Liver (tissue), 3 donors: ENCODE measurements around the gene GARIN1A.

Source experiments
- HNF4A ChIP-seq, 2 donors: conservative IDR thresholded peaks; 2 replicates each; pipeline ENCODE4 v1.6.1; 2016; ENCODE audit warnings: antibody characterized with exemption in 2 of 2, mild to moderate bottlenecking in 2 of 2
- JUND ChIP-seq, 2 donors: IDR thresholded peaks; 2 replicates each; pipeline ENCODE4 v1.6.1; 2016; ENCODE audit warnings: antibody characterized with exemption in 2 of 2
- RAD21 ChIP-seq, 2 donors: IDR thresholded peaks; 2 replicates each; pipeline ENCODE4 v1.6.1; 2016; ENCODE audit warnings: antibody characterized with exemption in 2 of 2, mild to moderate bottlenecking in 2 of 2
- RXRA ChIP-seq, 2 donors: IDR thresholded peaks; 2 replicates each; pipeline ENCODE4 v1.6.1; 2017 to 2018; ENCODE audit warnings: antibody characterized with exemption in 2 of 2, mild to moderate bottlenecking in 1 of 2
- TAF1 ChIP-seq: conservative IDR thresholded peaks from 2 replicates; pipeline ENCODE4 v1.6.1; 2016; ENCODE audit warnings: antibody characterized with exemption, mild to moderate bottlenecking
- YY1 ChIP-seq: IDR thresholded peaks from 2 replicates; pipeline ENCODE4 v1.6.1; 2016; ENCODE audit warnings: antibody characterized with exemption, mild to moderate bottlenecking
- TF ChIP-seq, protein P1 (sequence below): fragments of 150-350 bp; IDR thresholded peaks from 2 replicates; pipeline ENCODE4 v1.5.1; 2017; ENCODE audit warnings: improper control_type of control experiment, low read depth, low read length; ENCODE audit not compliant: missing input control
- TF ChIP-seq, protein P2 (sequence below): IDR thresholded peaks from 2 replicates; pipeline ENCODE4 v1.6.1; 2016; ENCODE audit warnings: antibody characterized with exemption
- TF ChIP-seq, protein P3 (sequence below): IDR thresholded peaks from 2 replicates; pipeline ENCODE4 v1.6.1; 2016; ENCODE audit warnings: antibody characterized with exemption, mild to moderate bottlenecking
- TF ChIP-seq, protein P4 (sequence below): IDR thresholded peaks from 2 replicates; pipeline ENCODE4 v1.6.1; 2016; ENCODE audit warnings: antibody characterized with exemption
- donor health status: healthy.
- donor health status: healthy.

DNA sequence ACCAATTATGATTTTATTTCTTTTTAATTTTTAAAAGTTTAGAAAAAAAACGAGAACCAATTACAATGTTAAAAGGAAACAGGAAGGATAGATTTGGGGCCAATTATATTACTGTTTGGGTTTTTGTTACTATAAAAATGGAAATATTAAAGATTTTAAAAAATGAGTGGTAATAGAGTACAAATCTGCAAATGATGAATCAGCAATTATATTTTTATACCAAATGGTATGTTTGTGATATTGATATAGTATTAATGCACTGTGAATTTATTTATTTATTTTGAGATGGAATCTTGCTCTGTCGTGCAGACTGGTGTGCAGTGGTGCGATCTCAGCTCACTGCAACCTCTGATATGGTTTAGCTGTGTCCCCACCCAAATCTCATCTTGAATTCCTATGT, 11.5 kb upstream of the GARIN1A start:
- TF ChIP-seq, protein P1, sequence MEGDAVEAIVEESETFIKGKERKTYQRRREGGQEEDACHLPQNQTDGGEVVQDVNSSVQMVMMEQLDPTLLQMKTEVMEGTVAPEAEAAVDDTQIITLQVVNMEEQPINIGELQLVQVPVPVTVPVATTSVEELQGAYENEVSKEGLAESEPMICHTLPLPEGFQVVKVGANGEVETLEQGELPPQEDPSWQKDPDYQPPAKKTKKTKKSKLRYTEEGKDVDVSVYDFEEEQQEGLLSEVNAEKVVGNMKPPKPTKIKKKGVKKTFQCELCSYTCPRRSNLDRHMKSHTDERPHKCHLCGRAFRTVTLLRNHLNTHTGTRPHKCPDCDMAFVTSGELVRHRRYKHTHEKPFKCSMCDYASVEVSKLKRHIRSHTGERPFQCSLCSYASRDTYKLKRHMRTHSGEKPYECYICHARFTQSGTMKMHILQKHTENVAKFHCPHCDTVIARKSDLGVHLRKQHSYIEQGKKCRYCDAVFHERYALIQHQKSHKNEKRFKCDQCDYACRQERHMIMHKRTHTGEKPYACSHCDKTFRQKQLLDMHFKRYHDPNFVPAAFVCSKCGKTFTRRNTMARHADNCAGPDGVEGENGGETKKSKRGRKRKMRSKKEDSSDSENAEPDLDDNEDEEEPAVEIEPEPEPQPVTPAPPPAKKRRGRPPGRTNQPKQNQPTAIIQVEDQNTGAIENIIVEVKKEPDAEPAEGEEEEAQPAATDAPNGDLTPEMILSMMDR = no peak
- no peak for TF ChIP-seq TAF1
- TF ChIP-seq JUND (IDR thresholded peaks at IDR 0.05) = no peak
- TF ChIP-seq, protein P2, sequence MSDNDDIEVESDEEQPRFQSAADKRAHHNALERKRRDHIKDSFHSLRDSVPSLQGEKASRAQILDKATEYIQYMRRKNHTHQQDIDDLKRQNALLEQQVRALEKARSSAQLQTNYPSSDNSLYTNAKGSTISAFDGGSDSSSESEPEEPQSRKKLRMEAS = no peak
- TF ChIP-seq RAD21 (IDR thresholded peaks at IDR 0.05) = no peak
- TF ChIP-seq, protein P3, sequence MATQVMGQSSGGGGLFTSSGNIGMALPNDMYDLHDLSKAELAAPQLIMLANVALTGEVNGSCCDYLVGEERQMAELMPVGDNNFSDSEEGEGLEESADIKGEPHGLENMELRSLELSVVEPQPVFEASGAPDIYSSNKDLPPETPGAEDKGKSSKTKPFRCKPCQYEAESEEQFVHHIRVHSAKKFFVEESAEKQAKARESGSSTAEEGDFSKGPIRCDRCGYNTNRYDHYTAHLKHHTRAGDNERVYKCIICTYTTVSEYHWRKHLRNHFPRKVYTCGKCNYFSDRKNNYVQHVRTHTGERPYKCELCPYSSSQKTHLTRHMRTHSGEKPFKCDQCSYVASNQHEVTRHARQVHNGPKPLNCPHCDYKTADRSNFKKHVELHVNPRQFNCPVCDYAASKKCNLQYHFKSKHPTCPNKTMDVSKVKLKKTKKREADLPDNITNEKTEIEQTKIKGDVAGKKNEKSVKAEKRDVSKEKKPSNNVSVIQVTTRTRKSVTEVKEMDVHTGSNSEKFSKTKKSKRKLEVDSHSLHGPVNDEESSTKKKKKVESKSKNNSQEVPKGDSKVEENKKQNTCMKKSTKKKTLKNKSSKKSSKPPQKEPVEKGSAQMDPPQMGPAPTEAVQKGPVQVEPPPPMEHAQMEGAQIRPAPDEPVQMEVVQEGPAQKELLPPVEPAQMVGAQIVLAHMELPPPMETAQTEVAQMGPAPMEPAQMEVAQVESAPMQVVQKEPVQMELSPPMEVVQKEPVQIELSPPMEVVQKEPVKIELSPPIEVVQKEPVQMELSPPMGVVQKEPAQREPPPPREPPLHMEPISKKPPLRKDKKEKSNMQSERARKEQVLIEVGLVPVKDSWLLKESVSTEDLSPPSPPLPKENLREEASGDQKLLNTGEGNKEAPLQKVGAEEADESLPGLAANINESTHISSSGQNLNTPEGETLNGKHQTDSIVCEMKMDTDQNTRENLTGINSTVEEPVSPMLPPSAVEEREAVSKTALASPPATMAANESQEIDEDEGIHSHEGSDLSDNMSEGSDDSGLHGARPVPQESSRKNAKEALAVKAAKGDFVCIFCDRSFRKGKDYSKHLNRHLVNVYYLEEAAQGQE = no peak
- TF ChIP-seq, protein P4, sequence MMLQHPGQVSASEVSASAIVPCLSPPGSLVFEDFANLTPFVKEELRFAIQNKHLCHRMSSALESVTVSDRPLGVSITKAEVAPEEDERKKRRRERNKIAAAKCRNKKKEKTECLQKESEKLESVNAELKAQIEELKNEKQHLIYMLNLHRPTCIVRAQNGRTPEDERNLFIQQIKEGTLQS = no peak
- no peak for TF ChIP-seq RXRA (IDR thresholded peaks at IDR 0.05)
- no peak for TF ChIP-seq YY1
- TF ChIP-seq HNF4A (conservative IDR thresholded peaks at IDR 0.05) = no peak
